ENCODE data around the gene CFAP126.

DNA sequence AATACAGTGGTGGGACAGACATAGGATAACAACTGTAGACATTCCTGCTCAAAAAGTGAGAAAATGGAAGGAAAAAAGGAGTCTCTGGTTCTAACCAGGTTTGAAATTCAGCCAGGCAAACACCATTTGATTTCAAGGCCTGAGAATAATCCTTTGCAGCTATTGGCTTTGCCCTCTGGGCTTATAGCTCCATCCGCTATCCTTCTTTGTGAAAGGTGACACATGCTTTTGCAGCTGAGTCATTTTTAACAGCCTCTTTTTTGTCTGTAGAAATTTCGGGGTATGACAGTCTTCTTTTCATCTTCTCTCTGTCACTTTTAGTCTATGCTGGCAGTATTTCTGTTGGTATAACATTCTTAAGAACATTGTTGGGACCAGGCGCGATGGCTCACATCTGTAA lies 37.3 kb downstream of the CFAP126 start:
- no peak for TF ChIP-seq POLR2A (IDR thresholded peaks at IDR 0.05)
- no peak for TF ChIP-seq CTCF (IDR thresholded peaks at IDR 0.05)
